Neural cell (in vitro differentiated cells): ENCODE measurements around the gene METTL9.

Experiments
- EZH2 ChIP-seq: fragments of 200-600, 300-800 bp; shearing (Covaris generic), sonication (generic); IDR thresholded peaks from 2 replicates; pipeline ENCODE4 v1.6.1; 2014; ENCODE audit warnings: antibody characterized with exemption, low read length, borderline replicate concordance, mild to moderate bottlenecking; ENCODE audit not compliant: insufficient read depth, poor library complexity, severe bottlenecking
- SMC3 ChIP-seq: fragments of 450-650 bp; conservative IDR thresholded peaks from 2 replicates; pipeline ENCODE4 v1.6.1; 2014; ENCODE audit warnings: antibody characterized with exemption, mild to moderate bottlenecking, moderate library complexity; ENCODE audit not compliant: poor library complexity
- TF ChIP-seq, protein P1 (sequence below): fragments of 450-650 bp; IDR thresholded peaks from 2 replicates; pipeline ENCODE4 v1.5.1; 2014; ENCODE audit warnings: antibody characterized with exemption, mild to moderate bottlenecking, moderate library complexity; ENCODE audit not compliant: poor library complexity, severe bottlenecking

DNA sequence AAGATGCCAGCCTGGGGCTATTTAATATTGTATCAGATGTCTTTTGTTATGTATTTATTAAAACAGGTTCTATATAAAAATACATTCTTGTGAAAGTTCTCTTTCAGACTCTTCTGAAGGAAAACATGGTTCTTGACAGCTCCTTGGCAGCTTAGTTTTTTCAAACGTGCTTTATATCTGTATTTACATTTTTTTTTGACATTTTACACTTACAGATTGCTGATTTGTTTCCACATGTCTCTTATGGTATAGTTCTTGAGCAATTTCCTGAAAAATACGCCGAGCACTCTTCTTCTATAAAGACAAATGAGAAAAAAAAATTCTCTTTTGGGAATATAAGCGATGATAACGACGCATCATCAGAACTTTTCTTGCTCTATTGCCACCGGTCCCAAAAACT lies 43.5 kb downstream of the METTL9 start:
- TF ChIP-seq, protein P1, sequence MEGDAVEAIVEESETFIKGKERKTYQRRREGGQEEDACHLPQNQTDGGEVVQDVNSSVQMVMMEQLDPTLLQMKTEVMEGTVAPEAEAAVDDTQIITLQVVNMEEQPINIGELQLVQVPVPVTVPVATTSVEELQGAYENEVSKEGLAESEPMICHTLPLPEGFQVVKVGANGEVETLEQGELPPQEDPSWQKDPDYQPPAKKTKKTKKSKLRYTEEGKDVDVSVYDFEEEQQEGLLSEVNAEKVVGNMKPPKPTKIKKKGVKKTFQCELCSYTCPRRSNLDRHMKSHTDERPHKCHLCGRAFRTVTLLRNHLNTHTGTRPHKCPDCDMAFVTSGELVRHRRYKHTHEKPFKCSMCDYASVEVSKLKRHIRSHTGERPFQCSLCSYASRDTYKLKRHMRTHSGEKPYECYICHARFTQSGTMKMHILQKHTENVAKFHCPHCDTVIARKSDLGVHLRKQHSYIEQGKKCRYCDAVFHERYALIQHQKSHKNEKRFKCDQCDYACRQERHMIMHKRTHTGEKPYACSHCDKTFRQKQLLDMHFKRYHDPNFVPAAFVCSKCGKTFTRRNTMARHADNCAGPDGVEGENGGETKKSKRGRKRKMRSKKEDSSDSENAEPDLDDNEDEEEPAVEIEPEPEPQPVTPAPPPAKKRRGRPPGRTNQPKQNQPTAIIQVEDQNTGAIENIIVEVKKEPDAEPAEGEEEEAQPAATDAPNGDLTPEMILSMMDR: no peak
- no peak for TF ChIP-seq SMC3
- TF ChIP-seq EZH2: no peak
